K562 (cell line): ENCODE results near the gene VWA7. TPM values are rescaled to one million over a fixed set of nuclear protein-coding genes. Genes with fewer than 3 reads are reported as not detected.

Experiments
- ADNP ChIP-seq: fragments of 200-800 bp; sonication (Bioruptor generic); IDR thresholded peaks from 2 replicates; pipeline ENCODE4 v1.6.1; 2016; ENCODE audit warnings: missing genetic modification characterization, missing compliant biosample characterization
- ARNT ChIP-seq, 2 experiments: fragments of 450-650 bp; IDR thresholded peaks; 2 replicates each; pipeline ENCODE4 v1.6.1; 2016; ENCODE audit warnings: mild to moderate bottlenecking in 1 of 2
- ATF1 ChIP-seq, 2 experiments: fragments of 450-650 bp in 1 of 2; IDR thresholded peaks; 2 replicates each; pipeline ENCODE4 v1.6.1; 2016; ENCODE audit warnings: missing compliant biosample characterization in 1 of 2, missing genetic modification characterization in 1 of 2
- HCFC1 ChIP-seq: IDR thresholded peaks from 2 replicates; pipeline ENCODE4 v1.6.1; 2012; ENCODE audit warnings: low read depth, low read length, improper control_type of control experiment
- MGA ChIP-seq: fragments of 450-650 bp; IDR thresholded peaks from 2 replicates; pipeline ENCODE4 v1.6.1; 2016; ENCODE audit warnings: mild to moderate bottlenecking, moderate library complexity
- MYC ChIP-seq, 2 experiments: fragments of 250-450 bp in 1 of 2; sonication (Bioruptor Pico) in 1 of 2; IDR thresholded peaks; 2 replicates each; pipeline versions ENCODE4 v1.5.1 to v1.6.1; 2012 to 2021; ENCODE audit warnings: low read depth in 2 of 2, borderline replicate concordance in 1 of 2, improper control_type of control experiment in 1 of 2, low read length in 1 of 2, mild to moderate bottlenecking in 1 of 2, moderate library complexity in 1 of 2
- RFX5 ChIP-seq: IDR thresholded peaks from 2 replicates; pipeline ENCODE4 v1.6.1; 2011; ENCODE audit warnings: low read depth, mild to moderate bottlenecking, improper control_type of control experiment, low read length
- TEAD1 ChIP-seq, 2 experiments: fragments of 450-650 bp in 1 of 2; sonication (generic) in 1 of 2; formaldehyde crosslinking; IDR thresholded peaks; 2 replicates each; pipeline versions ENCODE4 v1.4.0 to v1.8.0; 2020 to 2022; ENCODE audit warnings: mild to moderate bottlenecking in 2 of 2, missing genetic modification reagents in 1 of 2
- ZBTB49 ChIP-seq: sonication (generic); formaldehyde crosslinking; IDR thresholded peaks from 2 replicates; pipeline ENCODE4 v1.8.0; 2022; ENCODE audit warnings: missing genetic modification reagents, mild to moderate bottlenecking, borderline replicate concordance
- ZNF280B ChIP-seq: fragments of 250-450 bp; sonication (Bioruptor Pico); IDR thresholded peaks from 2 replicates; pipeline ENCODE4 v1.5.1; 2021; ENCODE audit warnings: mild to moderate bottlenecking
- ZSCAN32 ChIP-seq: fragments of 450-650 bp; formaldehyde crosslinking; IDR thresholded peaks from 2 replicates; pipeline ENCODE4 v1.4.0; 2020; ENCODE audit warnings: mild to moderate bottlenecking, moderate library complexity
- polyA plus RNA-seq, 8 experiments: library from polyadenylated mRNA; depleted of rRNA in 4 of 8; stranded (reverse) in 5 of 8; unstranded in 3 of 8; fragments of >200 nt; fragmentation: Nextera tagmentation in 2 of 8; fragmentation: Illumina TruSeq in 1 of 8; extraction: Ambion mirVana in 2 of 8; extraction: Trizol in 1 of 8; gene quantifications; 2 replicates each; pipeline versions ENCODE4 v1.2.1 to v1.2.3, GENCODE V29; 2011 to 2014; ENCODE audit warnings: inconsistent platforms in 1 of 8, missing spikeins in 1 of 8
- total RNA-seq, 7 experiments: library from RNA; depleted of rRNA in 6 of 7; stranded (reverse); fragments of >200 nt in 6 of 7; fragmentation: Illumina TruSeq in 2 of 7; extraction: Trizol in 2 of 7; gene quantifications; 2 replicates each; pipeline versions ENCODE4 v1.2.1 to v1.2.3, GENCODE V29; 2011 to 2021; ENCODE audit warnings: low replicate concordance in 1 of 7

Gene VWA7
- total and polyA plus RNA-seq, 9 of the 15 experiments (the other 6 are each of a cell fraction or from before 2014, with no cell fraction given): 0.18 to 2.9 (median 0.95) TPM

DNA sequence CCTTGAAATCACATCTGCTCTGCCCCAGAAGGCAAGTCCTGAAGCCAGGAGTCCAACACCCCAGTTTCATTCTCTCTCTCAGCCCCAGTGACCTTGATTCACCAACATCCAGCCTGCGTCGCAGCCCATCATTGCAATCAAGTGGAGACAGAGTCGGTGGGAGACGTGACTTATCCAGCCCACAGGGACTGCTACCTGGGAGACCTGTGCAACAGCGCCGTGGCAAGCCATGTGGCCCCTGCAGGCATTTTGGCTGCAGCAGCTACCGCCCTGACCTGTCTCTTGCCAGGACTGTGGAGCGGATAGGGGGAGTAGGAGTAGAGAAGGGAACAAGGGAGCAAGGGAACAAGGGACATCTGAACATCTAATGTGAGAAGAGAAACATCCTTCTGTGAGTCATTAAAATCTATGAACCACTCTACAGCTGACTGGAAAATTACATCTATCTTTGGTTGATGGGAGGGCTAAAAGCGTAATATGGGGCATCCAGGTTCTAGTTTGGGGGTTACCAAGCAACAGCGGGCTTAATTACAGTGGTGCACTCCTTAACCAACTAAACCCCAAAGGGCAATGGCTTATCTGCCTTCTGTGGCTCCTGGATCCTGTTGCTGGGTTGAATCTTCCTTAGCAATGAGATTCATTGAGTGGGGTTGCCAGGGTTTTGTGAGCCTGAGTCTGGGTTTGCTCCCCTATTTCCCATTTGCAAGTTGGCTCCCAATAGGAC lies 59.5 kb downstream of the VWA7 start (continued):
- TF ChIP-seq MYC (IDR thresholded peaks at IDR 0.05; ENCODE audit: low read depth, low read length) (peak; percentile 86), MYC (CRISPR knock-in tag; IDR thresholded peaks at IDR 0.05; ENCODE audit: borderline replicate concordance, low read depth) (no peak), MGA (no peak), ARNT (IDR thresholded peaks at IDR 0.05) (no peak), RFX5 (no peak), ZSCAN32 (CRISPR knock-in tag) (no peak), TEAD1 (CRISPR knock-in tag; IDR thresholded peaks at IDR 0.05) (no peak), ZNF280B (CRISPR knock-in tag) (no peak), ZBTB49 (peak; percentile 70; the same call in 1 of the 2 replicates), HCFC1 (peak; percentile 49; the same call in 1 of the 2 replicates), ATF1 (CRISPR knock-in tag; IDR thresholded peaks at IDR 0.05) (peak; percentile 44; the same call in 1 of the 2 replicates), ATF1 (tag; IDR thresholded peaks at IDR 0.05) (peak; percentile 61), ADNP (tag) (no peak)
